Measurements from ENCODE around the gene SULF2.

SULF2 gene

GRCh38 chr20:47701612-47702011 lies 83.7 kb downstream of the SULF2 start:
- Histone ChIP-seq H3K4me2 (ENCODE audit: low read depth, low read length, poor library complexity, severe bottlenecking) (no peak overlapping the region), H3K4me1 (ENCODE audit: insufficient read depth, low read length, poor library complexity, severe bottlenecking) (no peaks in the 10 kb centered on the region), H3K79me2 (ENCODE audit: insufficient read depth, low read length) (no peaks in the 10 kb centered on the region), H4K20me1 (ENCODE audit: insufficient read depth, low read length, poor library complexity, severe bottlenecking) (no peaks in the 10 kb centered on the region), H3K9ac (ENCODE audit: low read depth, low read length, poor library complexity, severe bottlenecking) (no peak overlapping the region), H3K4me3 (ENCODE audit: low read length, poor library complexity, severe bottlenecking) (no peak overlapping the region), H3K27me3 (ENCODE audit: insufficient read depth, low read length, poor library complexity, severe bottlenecking) (no peaks in the 10 kb centered on the region), H3K9me3 (ENCODE audit: insufficient read depth, low read depth, low read length) (no peaks in the 10 kb centered on the region), H3K9me2 (replicated peaks; ENCODE audit: low read depth, low read length) (no peaks in the 10 kb centered on the region), H3K36me3 (ENCODE audit: insufficient read depth, low read length) (no peaks in the 10 kb centered on the region), H3F3A (ENCODE audit: low read depth) (no peaks in the 10 kb centered on the region), H2AFZ (ENCODE audit: low read length) (no peak overlapping the region)
- TF ChIP-seq CTCF (conservative IDR thresholded peaks at IDR 0.05; ENCODE audit: low read length), result no peak
- TF ChIP-seq EZH2phosphoT487 (IDR thresholded peaks at IDR 0.05; ENCODE audit: borderline replicate concordance), result no peak

- Histone ChIP-seq H3K36me3 (ENCODE audit: insufficient read depth, low read length) (no peaks in the 10 kb centered on the region), H2AFZ (ENCODE audit: low read length) (no peak overlapping the region), H3K4me1 (ENCODE audit: insufficient read depth, low read length, poor library complexity, severe bottlenecking) (no peaks in the 10 kb centered on the region)
Observed at GRCh38 chr20:47700327-47700726, 85.0 kb downstream of the SULF2 start.

GRCh38 chr20:47699818-47700217 lies 85.5 kb downstream of the SULF2 start:
- Histone ChIP-seq H3F3A (ENCODE audit: low read depth) (no peaks in the 10 kb centered on the region), H3K4me1 (ENCODE audit: insufficient read depth, low read length, poor library complexity, severe bottlenecking) (no peaks in the 10 kb centered on the region)

More at GRCh38 chr20:47700327-47700726, 85.0 kb downstream of the SULF2 start:
- H3K9ac ChIP-seq (ENCODE audit: low read depth, low read length, poor library complexity, severe bottlenecking), result no peak overlapping the region
- no peaks in the 10 kb centered on the region for H3K79me2 ChIP-seq (ENCODE audit: insufficient read depth, low read length)
- no peaks in the 10 kb centered on the region for H3K27me3 ChIP-seq (ENCODE audit: insufficient read depth, low read length, poor library complexity, severe bottlenecking)
- H3F3A ChIP-seq (ENCODE audit: low read depth), result no peaks in the 10 kb centered on the region
- no peaks in the 10 kb centered on the region for H3K9me3 ChIP-seq (ENCODE audit: insufficient read depth, low read depth, low read length)
- H4K20me1 ChIP-seq (ENCODE audit: insufficient read depth, low read length, poor library complexity, severe bottlenecking), result no peaks in the 10 kb centered on the region
- TF ChIP-seq CTCF (conservative IDR thresholded peaks at IDR 0.05; ENCODE audit: low read length) (no peak), EZH2phosphoT487 (IDR thresholded peaks at IDR 0.05; ENCODE audit: borderline replicate concordance) (no peak)
- H3K4me2 ChIP-seq (ENCODE audit: low read depth, low read length, poor library complexity, severe bottlenecking), result no peak overlapping the region
- H3K9me2 ChIP-seq (replicated peaks; ENCODE audit: low read depth, low read length), result no peaks in the 10 kb centered on the region
- H3K4me3 ChIP-seq (ENCODE audit: low read length, poor library complexity, severe bottlenecking), result no peak overlapping the region

More at GRCh38 chr20:47699818-47700217, 85.5 kb downstream of the SULF2 start:
- no peaks in the 10 kb centered on the region for H4K20me1 ChIP-seq (ENCODE audit: insufficient read depth, low read length, poor library complexity, severe bottlenecking)
- TF ChIP-seq CTCF (conservative IDR thresholded peaks at IDR 0.05; ENCODE audit: low read length) (no peak), EZH2phosphoT487 (IDR thresholded peaks at IDR 0.05; ENCODE audit: borderline replicate concordance) (no peak)
- no peaks in the 10 kb centered on the region for H3K79me2 ChIP-seq (ENCODE audit: insufficient read depth, low read length)
- no peak overlapping the region for H3K4me2 ChIP-seq (ENCODE audit: low read depth, low read length, poor library complexity, severe bottlenecking)
- H2AFZ ChIP-seq (ENCODE audit: low read length), result no peak overlapping the region
- H3K36me3 ChIP-seq (ENCODE audit: insufficient read depth, low read length), result no peaks in the 10 kb centered on the region
- H3K9me3 ChIP-seq (ENCODE audit: insufficient read depth, low read depth, low read length), result no peaks in the 10 kb centered on the region
- H3K27me3 ChIP-seq (ENCODE audit: insufficient read depth, low read length, poor library complexity, severe bottlenecking), result no peaks in the 10 kb centered on the region
- H3K9ac ChIP-seq (ENCODE audit: low read depth, low read length, poor library complexity, severe bottlenecking), result no peak overlapping the region
- no peak overlapping the region for H3K4me3 ChIP-seq (ENCODE audit: low read length, poor library complexity, severe bottlenecking)
- H3K9me2 ChIP-seq (replicated peaks; ENCODE audit: low read depth, low read length), result no peaks in the 10 kb centered on the region
